ENCODE data around the gene PPP1R36.

PPP1R36 gene

DNA sequence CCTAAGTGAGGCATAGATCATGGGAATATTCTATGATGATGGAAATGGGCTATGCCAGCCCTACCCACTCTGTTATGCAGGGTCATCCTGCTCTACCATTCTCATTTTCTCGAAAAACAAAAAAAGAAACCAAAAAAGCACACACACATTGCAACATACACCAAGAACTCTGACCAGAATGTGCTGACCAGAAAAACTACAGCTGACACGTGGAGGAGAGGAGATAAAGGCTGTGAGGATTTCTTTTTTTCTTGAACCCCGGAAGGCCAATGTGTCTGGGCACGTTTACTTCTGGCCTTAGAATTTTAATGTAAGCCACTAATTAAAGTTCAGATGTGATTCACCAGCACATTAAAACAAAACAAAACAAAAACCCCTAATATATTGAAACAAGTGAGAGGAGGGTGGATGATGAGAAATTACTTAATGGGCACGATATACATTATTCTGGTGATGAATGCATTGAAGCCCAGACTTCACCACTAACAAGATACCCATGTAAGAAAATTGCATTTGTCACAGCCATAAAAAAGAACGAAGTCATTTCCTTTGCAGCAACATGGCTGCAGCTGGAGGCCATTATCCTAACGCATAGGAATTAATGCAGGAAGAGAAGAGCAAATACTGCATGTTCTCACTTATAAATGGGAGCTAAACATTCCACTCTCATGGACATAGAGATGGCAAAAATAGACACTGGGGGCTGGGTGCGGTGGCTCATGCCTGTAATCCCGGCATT lies 88.1 kb downstream of the PPP1R36 start:
- TF ChIP-seq, protein P1, sequence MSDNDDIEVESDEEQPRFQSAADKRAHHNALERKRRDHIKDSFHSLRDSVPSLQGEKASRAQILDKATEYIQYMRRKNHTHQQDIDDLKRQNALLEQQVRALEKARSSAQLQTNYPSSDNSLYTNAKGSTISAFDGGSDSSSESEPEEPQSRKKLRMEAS (IDR thresholded peaks at IDR 0.05; ENCODE audit: low read depth, low read length): no peak
- TF ChIP-seq POLR2A (IDR thresholded peaks at IDR 0.05; ENCODE audit: extremely low read depth, insufficient read length) (no peak), MYC (IDR thresholded peaks at IDR 0.05; ENCODE audit: low read depth, low read length) (no peak), CTCF (IDR thresholded peaks at IDR 0.05; ENCODE audit: low read depth, low read length) (no peak)
- no peak overlapping the region for H3K4me3 ChIP-seq (ENCODE audit: low read depth, low read length)
- DNase-seq (ENCODE audit: low read depth): no peak

GRCh38 chr14:64638625-64639024 lies 88.9 kb downstream of the PPP1R36 start:
- TF ChIP-seq, protein P1 (IDR thresholded peaks at IDR 0.05; ENCODE audit: low read depth, low read length): no peak
- no peak for TF ChIP-seq POLR2A (IDR thresholded peaks at IDR 0.05; ENCODE audit: extremely low read depth, insufficient read length)
- TF ChIP-seq MYC (IDR thresholded peaks at IDR 0.05; ENCODE audit: low read depth, low read length): no peak
- TF ChIP-seq CTCF (IDR thresholded peaks at IDR 0.05; ENCODE audit: low read depth, low read length): no peak
- no peak overlapping the region for H3K4me3 ChIP-seq (ENCODE audit: low read depth, low read length)
- no peak for DNase-seq (ENCODE audit: low read depth)
